GM19025 (cell line): Measurements from ENCODE around the gene CARD14.
"Not testable (repeated sequence)": the region's sequence is repeated elsewhere in the genome, so short reads cannot be mapped to it uniquely, and the experiment has no call there.

ENCODE experiments used
- ATAC-seq: cut with Tn5 transposase; IDR thresholded peaks from one replicate; pipeline ENCODE4 v1.9.1; 2021; ENCODE audit warnings: mild to moderate bottlenecking, low read depth, moderate library complexity; ENCODE audit not compliant: unreplicated experiment

CARD14 gene

DNA sequence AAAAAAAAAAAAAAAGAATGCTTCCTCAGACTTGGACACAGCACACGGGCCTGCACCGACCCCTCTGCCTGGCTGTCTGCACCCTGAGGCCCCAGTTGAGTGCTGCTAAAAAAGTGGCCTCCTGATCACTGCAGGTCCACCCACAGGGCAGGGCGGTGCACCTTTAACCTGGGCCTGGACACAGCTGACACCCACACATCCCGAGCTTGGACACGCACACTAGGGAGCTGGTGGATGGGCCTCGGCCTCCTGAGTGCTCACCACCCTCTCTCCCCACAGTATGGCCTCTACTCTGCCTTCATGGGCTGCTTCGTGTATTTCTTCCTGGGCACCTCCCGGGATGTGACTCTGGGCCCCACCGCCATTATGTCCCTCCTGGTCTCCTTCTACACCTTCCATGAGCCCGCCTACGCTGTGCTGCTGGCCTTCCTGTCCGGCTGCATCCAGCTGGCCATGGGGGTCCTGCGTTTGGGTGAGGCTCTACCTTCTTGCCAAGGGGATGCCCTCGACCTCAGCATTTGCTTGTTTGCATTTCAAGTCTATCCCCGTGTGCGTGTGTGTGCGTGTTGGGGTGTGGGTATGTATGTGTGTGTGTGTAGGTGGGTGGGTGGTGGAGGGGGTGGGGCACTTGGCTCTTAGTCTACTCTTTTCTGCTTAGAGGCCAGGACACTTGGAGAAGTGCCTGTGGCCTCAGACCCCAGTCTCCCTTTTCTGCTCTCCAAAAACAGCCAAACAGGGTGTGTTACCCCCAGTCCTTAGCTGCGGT lies 52.7 kb downstream of the CARD14 start:
- ATAC-seq = no peak

GRCh38 chr17:80223142-80223815 lies 53.4 kb downstream of the CARD14 start:
- no peak for ATAC-seq

DNA sequence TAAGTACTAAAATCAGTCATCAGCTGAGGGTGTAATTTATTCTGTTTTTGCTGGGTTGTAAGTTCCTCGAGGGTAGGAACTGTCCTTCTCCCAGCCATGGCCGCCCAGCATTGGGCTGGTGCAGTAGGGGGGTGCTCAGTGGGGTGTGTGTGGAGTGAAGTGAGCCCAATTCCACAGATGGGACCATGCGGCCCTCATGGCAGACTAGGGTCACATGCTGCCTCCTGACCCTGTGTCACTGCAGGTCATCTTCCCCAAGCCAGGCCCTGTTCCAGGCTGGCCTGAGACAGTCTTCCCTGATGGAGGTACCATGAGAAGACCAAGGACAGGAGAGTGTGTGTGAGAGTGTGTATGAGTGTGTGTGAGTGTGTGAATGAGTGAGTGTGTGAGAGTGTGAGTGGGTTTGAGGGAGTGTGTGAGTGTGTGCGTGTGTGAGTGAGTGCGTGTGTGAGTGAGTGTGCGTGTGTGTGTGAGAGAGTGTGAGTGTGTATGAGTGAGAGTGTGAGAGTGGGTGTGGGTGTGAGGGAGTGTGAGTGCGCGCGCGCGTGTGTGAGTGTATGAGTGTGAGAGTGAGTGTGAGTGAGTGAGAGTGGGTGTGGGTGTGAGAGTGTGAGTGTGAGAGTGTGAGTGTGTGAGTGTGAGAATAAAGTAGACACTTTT lies 54.1 kb downstream of the CARD14 start:
- ATAC-seq = no peak

DNA sequence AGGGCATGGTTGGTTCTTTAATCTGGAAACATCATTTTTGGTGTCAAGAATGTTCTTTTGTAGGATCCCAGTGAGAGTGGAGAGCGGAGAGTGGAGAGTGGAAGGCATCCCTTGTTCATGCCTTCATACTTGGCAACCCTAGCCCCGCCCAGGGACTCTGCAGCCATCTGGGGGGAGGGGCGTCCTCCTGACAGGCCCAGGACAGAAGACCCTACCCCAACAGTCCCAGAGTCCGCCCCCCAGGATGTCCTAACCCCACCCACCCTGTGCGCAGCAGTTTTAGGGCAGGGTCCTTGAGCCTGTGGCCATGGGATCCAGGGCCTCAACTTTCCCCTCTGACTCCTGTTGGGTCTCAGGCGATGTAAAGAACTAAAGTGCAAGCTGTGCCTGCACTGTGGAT lies 54.9 kb downstream of the CARD14 start:
- ATAC-seq = no peak

DNA sequence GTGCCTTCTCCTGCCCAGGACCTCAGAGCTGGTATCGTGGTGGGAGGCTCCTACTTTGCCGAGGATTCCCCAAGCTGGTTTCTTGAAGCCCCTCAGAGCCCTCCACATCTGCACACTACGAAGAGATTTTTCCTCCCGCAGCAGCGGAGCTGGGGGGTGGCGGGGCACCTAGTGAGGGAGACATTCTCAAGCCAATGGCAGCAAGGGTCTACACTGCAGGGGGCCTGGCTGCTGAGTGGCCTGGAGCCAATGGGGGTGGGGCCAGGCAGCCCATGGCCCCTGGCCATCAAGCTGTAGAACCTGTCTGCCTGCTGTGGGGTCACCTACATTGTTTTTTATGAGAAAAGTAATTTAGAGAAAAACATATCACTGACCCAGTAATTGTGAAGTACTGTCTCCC lies 55.4 kb downstream of the CARD14 start:
- no peak for ATAC-seq

- no peak for ATAC-seq
Measured at GRCh38 chr17:80227156-80227555, 57.3 kb downstream of the CARD14 start.

DNA sequence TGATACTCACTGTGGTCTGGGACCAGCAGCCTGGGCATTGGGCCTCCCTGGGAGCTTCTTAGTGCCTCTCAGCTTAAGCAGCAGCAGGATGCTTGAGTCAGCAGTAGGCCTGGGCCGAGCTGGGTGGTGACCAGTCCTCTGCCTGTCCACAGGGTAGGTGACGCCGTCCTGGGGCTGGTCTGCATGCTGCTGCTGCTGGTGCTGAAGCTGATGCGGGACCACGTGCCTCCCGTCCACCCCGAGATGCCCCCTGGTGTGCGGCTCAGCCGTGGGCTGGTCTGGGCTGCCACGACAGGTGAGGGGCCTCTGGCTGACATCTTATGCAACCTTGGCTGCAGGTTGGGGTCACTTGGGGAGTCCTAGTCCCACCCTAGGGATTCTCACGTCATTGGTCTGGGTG lies 57.8 kb downstream of the CARD14 start:
- ATAC-seq = no peak

DNA sequence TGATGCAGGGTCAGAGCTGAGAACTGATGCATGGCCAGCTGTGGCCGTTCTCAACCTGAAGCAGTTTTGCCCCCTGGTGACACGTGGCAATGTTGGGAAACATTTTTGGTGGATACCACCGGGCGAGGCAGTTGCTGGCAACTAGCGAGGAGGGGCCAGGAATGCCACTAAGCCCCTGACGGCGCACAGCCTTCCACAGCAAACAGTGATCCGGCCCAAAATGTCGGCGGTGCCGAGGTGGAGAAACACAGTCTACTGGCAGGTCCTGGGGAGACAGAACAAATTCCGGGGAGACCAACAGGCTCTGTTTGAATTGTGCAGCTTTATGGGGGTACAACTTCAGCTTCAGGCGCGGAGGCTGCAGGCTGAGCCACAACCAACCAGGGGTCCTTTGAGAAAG lies 58.6 kb downstream of the CARD14 start:
- ATAC-seq = no peak

GRCh38 chr17:80229011-80229410 lies 59.2 kb downstream of the CARD14 start:
- no peak for ATAC-seq

DNA sequence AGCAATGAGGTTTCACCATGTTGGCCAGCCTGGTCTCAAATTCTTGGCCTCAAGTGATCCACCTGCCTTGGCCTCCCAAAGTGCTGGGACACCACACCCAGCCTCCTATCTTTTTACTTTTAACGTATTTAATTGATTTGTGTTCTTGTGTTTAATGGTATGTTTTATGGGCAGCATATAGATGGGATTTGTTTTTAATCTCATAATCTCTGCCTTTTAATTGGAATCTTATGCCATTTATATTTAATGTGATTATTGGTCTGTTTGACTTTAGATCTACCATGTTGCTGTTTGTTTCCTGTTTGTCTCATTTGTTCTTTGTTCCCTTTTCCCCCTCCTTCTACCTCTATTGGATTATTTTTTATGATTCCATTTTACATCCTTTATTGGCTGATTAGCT lies 62.6 kb downstream of the CARD14 start:
- ATAC-seq = no peak

DNA sequence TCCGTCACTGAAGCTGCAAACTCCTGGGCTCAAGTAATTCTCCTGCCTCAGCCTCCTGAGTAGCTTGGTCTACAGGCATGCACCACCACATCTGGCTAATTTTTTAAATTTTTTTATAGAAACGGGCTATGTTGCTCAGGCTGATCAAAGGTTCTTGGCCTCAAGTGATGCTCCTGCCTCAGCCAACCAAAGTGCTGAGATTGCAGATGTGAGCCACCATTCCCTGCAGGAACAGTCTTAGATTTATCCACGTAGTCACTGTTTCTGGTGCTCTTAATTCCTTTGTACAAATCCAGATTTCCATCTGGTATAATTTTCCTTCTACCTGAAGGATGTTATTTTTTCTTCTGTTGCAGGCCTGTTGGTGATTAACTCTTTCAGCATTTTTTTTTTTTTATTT lies 63.4 kb downstream of the CARD14 start:
- no peak for ATAC-seq

DNA sequence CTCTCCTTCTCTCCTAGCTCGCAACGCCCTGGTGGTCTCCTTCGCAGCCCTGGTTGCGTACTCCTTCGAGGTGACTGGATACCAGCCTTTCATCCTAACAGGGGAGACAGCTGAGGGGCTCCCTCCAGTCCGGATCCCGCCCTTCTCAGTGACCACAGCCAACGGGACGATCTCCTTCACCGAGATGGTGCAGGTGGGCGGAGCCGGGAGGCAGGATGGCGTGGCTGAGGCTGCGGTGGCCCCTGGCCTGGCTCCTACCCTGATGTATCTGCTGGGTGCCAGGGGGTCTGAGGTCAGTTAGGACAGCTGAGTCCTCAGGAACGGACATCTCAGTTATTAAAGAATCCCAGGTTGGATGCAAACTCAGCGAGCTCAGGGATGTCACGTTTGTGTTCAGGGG lies 67.1 kb downstream of the CARD14 start:
- ATAC-seq = no peak

GRCh38 chr17:80237386-80237785 lies 67.6 kb downstream of the CARD14 start:
- ATAC-seq = no peak

DNA sequence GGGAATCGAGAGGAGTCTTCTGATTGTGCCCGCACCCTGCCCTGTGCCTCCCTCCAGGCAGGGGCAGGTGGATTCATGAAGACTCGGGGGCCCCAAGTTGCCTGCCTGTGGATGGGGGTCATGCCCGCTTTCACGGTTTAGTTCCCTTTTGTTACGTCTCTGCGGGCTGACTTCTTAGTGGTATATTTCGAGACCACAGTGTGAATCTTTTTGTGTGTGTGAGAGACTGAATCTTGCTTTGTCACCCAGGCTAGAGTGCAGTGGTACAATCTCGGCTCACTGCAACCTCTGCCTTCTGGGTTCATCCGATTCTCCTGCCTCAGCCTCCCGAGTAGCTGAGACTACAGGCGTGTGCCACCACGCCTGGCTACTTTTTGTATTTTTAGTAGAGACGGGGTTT lies 72.7 kb downstream of the CARD14 start:
- ATAC-seq = no peak

- no peak for ATAC-seq
Measured at GRCh38 chr17:80243526-80244433, 74.0 kb downstream of the CARD14 start.

- not testable (repeated sequence) for ATAC-seq
Measured at GRCh38 chr17:80244448-80244847, 74.6 kb downstream of the CARD14 start.

- no peak for ATAC-seq
Measured at GRCh38 chr17:80244871-80245509, 75.2 kb downstream of the CARD14 start.

DNA sequence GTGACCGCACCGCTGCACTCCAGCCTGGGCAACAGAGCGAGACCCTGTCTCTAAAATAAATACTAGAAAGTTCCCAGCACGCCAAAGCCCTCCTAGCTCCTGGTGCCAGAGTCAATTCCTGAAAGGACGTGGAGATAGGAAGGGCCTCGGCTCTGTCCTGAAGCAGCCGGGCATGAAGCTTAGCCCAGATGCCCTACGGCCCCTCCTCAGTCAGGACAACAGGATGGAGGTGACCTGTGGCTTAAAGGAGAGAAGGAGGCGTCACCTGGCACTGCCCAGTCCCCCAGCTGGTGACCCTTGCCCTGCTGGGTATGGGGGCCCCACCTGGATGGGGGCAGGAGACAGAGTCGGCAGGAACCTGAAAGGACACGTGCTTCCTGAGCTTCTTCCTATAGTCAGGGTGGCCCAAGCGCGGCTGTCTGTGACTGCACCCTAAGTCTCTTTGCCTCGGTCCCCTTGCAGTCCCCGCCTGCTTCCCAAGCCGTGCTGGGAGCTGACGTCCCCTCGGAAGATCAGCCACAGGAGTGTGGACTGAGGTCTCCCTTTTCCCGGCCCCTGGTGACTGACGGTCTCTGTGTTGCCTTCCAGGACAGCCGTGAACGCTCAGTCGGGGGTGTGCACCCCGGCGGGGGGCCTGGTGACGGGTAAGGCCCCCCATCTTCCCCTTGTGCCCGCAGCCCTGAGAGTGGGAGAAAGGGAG lies 75.9 kb downstream of the CARD14 start:
- no peak for ATAC-seq

DNA sequence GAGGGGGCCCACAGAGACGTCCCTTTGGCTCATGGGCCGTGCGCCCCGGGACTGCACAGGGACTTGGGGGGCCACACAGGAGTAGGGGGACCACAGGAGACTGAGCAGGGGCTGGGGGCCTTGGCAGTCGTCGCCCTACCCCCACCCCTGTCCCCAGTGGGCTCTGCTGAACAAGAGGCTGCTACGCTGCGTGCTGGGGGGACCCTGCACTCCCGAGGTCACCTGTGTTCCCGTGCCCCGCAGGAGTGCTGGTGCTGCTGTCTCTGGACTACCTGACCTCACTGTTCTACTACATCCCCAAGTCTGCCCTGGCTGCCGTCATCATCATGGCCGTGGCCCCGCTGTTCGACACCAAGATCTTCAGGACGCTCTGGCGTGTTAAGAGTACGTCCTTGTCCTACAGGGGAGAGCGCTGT lies 76.4 kb downstream of the CARD14 start:
- ATAC-seq = no peak

DNA sequence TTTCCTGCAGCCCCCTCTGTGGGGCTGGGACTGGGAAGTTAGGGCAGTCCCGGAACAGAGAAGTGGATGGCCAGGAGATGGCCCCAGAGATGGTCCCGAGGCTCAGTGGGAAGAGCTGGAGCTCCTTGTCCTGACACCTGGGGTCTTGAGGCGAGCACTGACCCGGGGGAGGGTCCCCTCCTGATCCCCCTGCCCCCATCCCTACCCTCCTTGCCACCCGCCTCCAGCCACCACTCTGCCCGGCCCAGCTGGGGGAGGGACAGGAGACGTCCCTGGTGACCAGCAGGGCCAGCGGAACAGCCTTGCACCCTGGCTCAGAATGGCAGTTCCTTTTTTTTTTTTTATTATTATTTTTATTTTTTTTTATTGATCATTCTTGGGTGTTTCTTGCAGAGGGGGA lies 76.9 kb downstream of the CARD14 start:
- ATAC-seq = no peak
